Thyroid gland (tissue), 4 donors: ENCODE results near the gene BSG. TPM values are rescaled to one million over a fixed set of nuclear protein-coding genes. Genes with fewer than 3 reads are reported as not detected.

Experiments
- DNase-seq, 2 donors: peaks; one replicate each; pipeline ENCODE4 v3.0.0-alpha.2; 2019
- H3K27ac ChIP-seq, 3 donors: fragments of 200-600 bp; sonication (generic); 1 replicate in 2 of 3; 2 replicates in 1 of 3; pipeline ENCODE4 v1.5.1; 2016 to 2019; ENCODE audit warnings: mild to moderate bottlenecking in 1 of 3, moderate library complexity in 1 of 3
- H3K27me3 ChIP-seq: fragments of 200-600 bp; sonication (generic); one replicate; pipeline ENCODE4 v1.5.1; 2019
- H3K36me3 ChIP-seq, 2 donors: fragments of 200-600 bp; sonication (generic); one replicate each; pipeline ENCODE4 v1.5.1; 2016 to 2019
- H3K4me1 ChIP-seq, 2 donors: fragments of 200-600 bp; sonication (generic); one replicate each; pipeline ENCODE4 v1.5.1; 2017 to 2019
- H3K4me3 ChIP-seq, 3 donors: fragments of 200-600 bp; sonication (generic); replicated peaks in 1 of 3; 1 replicate in 2 of 3; 2 replicates in 1 of 3; pipeline ENCODE4 v1.5.1; 2016; ENCODE audit warnings: mild to moderate bottlenecking in 1 of 3
- H3K9me3 ChIP-seq: fragments of 200-600 bp; sonication (generic); one replicate; pipeline ENCODE4 v1.5.1; 2017
- CTCF ChIP-seq, 6 experiments: fragments of 200-600 bp in 3 of 6; fragments of 450-650 bp in 3 of 6; sonication (generic) in 3 of 6; IDR thresholded peaks; one replicate each; pipeline ENCODE4 v1.5.1; 2016 to 2019; ENCODE audit warnings: antibody characterized with exemption in 6 of 6, mild to moderate bottlenecking in 2 of 6, inconsistent platforms in 1 of 6, moderate library complexity in 1 of 6
- POLR2A ChIP-seq, 2 donors: fragments of 450-650 bp; IDR thresholded peaks; one replicate each; pipeline ENCODE4 v1.6.1; 2017; ENCODE audit warnings: antibody characterized with exemption in 2 of 2, mild to moderate bottlenecking in 2 of 2, moderate library complexity in 1 of 2
- WGBS, 2 donors: methylation state at CpG; one replicate each; pipeline ENCODE4 v1.1.5; 2017; 5-methylcytosine and 5-hydroxymethylcytosine counted together
- intact Hi-C: fragments of 100-400 bp; cut with DNase I; formaldehyde crosslinking; loops from one replicate; pipeline ENCODE4 v1.15.1; 2023
- total RNA-seq, 4 donors: library from RNA; depleted of rRNA; stranded (reverse); fragments of >200 nt; gene quantifications; one replicate each; pipeline ENCODE4 v1.2.3, GENCODE V29; 2016

The BSG gene
- total RNA-seq, 4 donors from 2014 or later = 349 to 702 (median 569) TPM

DNA sequence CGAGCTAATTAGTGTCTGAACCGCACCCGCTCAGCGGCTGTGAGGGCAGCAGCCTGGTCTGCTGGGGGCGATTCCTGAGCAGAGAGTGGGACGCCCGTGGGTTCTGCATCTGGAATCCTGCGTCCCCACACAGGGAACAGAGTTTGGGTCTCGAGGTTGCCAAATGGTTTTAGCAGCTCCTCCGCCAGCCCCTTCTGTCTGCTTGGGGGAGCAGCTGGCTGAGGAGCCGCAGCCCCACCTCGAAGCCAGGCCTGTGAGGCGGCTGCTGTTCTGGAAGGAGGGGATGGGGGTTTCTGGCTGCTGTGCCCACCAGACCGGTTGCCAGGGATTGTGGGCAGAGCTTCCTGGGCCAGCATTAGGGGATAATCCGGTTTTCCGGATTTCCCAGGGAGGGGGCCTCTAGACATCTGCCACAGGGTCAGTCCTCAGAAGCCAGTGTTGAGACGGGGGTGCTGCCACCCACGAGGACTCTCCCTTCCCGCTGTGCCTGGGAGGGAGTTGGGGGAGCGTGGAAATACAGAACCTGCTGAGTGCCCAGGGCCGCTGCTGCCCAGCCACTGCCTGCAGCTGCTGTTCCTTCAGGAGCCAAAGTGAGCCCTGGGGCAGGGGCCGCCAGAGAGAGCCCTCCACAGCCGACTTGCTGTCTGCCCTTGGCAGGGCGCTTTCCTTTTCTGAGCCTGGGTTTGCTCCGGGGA, 38.9 kb upstream of the BSG start:
- Histone ChIP-seq H3K36me3 (peaks cover 16 to 21% of the 10 kb centered on the region in 2 donors), H3K27ac (peak overlapping the region; percentile 62 to 81 (median 72)), H3K4me1 (peaks cover 22 to 28% of the 10 kb centered on the region in 2 donors), H3K9me3 (no peaks in the 10 kb centered on the region), H3K27me3 (no peaks in the 10 kb centered on the region), H3K4me3 (peak overlapping the region in 2 of 3 donors; percentile 3 to 87)
- no peak for TF ChIP-seq POLR2A (IDR thresholded peaks at IDR 0.05)
- no peak for TF ChIP-seq CTCF (IDR thresholded peaks at IDR 0.05)
- no peak for DNase-seq
- 52 to 62% methylated on average over 12 to 14 of the region's 25 CpGs for WGBS, 2 donors
- intact Hi-C loops = no loop called here

DNA sequence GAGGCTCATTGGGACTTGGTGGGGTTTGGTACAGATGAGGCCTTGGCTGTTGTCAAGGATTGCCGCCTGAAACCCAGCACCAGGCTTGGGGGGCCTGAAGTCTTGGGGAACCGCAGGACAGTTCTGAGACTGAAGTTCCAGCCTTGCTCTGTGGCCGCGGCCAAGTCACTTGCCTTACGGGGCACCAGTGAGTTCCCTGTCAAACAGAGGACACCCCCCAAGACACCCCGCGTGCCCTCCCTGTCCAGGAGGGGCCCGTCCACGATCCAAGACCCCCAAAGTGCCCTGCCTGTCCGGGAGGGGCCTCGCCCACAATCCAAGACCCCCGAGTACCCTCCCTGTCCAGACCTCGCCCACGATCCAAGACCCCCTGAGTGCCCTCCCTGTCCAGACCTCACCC, 38.3 kb upstream of the BSG start:
- WGBS, 2 donors = 83 to 87% methylated on average over 12 to 13 of the region's 14 CpGs
- Histone ChIP-seq H3K4me3 (no peak overlapping the region), H3K27ac (no peak overlapping the region), H3K27me3 (no peaks in the 10 kb centered on the region), H3K4me1 (peaks cover 22 to 28% of the 10 kb centered on the region in 2 donors), H3K36me3 (peaks cover 22 to 27% of the 10 kb centered on the region in 2 donors), H3K9me3 (no peaks in the 10 kb centered on the region)
- intact Hi-C loops = no loop called here
- DNase-seq = no peak
- no peak for TF ChIP-seq CTCF (IDR thresholded peaks at IDR 0.05)
- TF ChIP-seq POLR2A (IDR thresholded peaks at IDR 0.05) = no peak

DNA sequence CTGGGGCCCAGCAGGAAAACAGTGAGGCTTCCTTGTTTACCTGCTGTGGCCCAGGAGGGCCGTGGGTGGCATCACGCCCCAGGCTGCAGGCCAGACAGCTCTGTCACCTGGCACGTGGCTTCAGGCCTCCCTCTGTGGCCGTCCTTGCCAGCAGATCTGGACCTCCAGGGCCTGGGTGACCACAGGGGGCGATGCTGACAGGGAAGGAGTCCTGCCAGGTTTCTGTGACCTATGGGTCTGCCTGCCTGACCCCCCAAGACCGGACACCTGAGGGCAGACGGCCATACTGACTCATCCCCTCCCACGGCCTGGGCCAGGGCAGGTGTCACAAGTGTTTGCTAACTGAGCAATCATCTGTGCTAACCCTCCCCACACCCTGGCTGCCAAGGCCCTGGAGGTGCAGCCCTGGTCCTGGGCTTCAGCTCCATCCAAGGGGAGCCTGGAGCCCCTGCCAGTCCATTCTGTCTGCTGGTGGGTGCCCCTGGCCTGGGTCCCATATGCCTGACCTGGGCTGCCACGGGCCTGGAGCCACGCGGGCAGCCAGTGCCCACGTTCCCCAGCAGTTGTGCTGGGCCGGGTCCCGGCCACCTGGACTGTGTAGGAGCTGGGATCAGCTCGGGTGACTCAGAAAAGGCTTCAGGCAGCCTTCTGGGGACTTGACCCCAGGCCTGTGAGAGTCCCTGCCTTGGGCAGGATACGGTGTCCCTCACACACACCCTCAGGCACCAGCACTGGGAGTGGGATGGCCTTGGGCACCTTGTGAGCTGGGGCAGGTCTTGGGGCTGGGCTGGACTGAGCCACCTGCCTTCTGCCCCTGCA, 37.2 kb upstream of the BSG start:
- H3K4me3 ChIP-seq = no peak overlapping the region
- no peak overlapping the region for H3K27ac ChIP-seq
- H3K4me1 ChIP-seq = peaks cover 22 to 28% of the 10 kb centered on the region in 2 donors
- WGBS, 2 donors = 67 to 72% methylated on average over 8 to 10 of the region's 16 CpGs
- H3K9me3 ChIP-seq = no peaks in the 10 kb centered on the region
- intact Hi-C loops = no loop called here
- no peak for DNase-seq
- H3K36me3 ChIP-seq = peaks cover 22 to 34% of the 10 kb centered on the region in 2 donors
- no peaks in the 10 kb centered on the region for H3K27me3 ChIP-seq
- TF ChIP-seq CTCF (IDR thresholded peaks at IDR 0.05) (no peak), POLR2A (IDR thresholded peaks at IDR 0.05) (no peak)

- Histone ChIP-seq H3K27me3 (no peaks in the 10 kb centered on the region), H3K27ac (no peak overlapping the region), H3K36me3 (peaks cover 22 to 34% of the 10 kb centered on the region in 2 donors), H3K9me3 (no peaks in the 10 kb centered on the region), H3K4me1 (peaks cover 19 to 22% of the 10 kb centered on the region in 2 donors), H3K4me3 (no peak overlapping the region)
- 90 to 95% methylated on average over 36 to 41 of the region's 55 CpGs for WGBS, 2 donors
- intact Hi-C loops = no loop called here
- no peak for TF ChIP-seq CTCF (IDR thresholded peaks at IDR 0.05)
- no peak for TF ChIP-seq POLR2A (IDR thresholded peaks at IDR 0.05)
- DNase-seq = no peak
These were observed 36.1 kb upstream of the BSG start for GRCh38 chr19:536031-536880.
